Esophagus squamous epithelium (tissue), 4 donors: ENCODE measurements around the gene DSCAML1.

Source experiments
- CTCF ChIP-seq, 6 experiments: fragments of 450-650 bp in 4 of 6; fragments of 200-600 bp in 2 of 6; sonication (generic) in 2 of 6; IDR thresholded peaks; one replicate each; pipeline ENCODE4 v1.5.1; 2016 to 2019; ENCODE audit warnings: antibody characterized with exemption in 6 of 6, mild to moderate bottlenecking in 4 of 6, moderate library complexity in 4 of 6
- POLR2A ChIP-seq, 4 donors: fragments of 450-650 bp; IDR thresholded peaks; one replicate each; pipeline ENCODE4 v1.6.1; 2017; ENCODE audit warnings: antibody characterized with exemption in 4 of 4, mild to moderate bottlenecking in 4 of 4, moderate library complexity in 3 of 4

- no peak for TF ChIP-seq CTCF (IDR thresholded peaks at IDR 0.05)
- no peak for TF ChIP-seq POLR2A (IDR thresholded peaks at IDR 0.05)
Observed at GRCh38 chr11:117595440-117595839, 201.6 kb downstream of the DSCAML1 start.
